ENCODE measurements around the gene NINL.

GRCh38 chr20:25479638-25480037, 105.7 kb downstream of the NINL start:
- TF ChIP-seq, protein P1, sequence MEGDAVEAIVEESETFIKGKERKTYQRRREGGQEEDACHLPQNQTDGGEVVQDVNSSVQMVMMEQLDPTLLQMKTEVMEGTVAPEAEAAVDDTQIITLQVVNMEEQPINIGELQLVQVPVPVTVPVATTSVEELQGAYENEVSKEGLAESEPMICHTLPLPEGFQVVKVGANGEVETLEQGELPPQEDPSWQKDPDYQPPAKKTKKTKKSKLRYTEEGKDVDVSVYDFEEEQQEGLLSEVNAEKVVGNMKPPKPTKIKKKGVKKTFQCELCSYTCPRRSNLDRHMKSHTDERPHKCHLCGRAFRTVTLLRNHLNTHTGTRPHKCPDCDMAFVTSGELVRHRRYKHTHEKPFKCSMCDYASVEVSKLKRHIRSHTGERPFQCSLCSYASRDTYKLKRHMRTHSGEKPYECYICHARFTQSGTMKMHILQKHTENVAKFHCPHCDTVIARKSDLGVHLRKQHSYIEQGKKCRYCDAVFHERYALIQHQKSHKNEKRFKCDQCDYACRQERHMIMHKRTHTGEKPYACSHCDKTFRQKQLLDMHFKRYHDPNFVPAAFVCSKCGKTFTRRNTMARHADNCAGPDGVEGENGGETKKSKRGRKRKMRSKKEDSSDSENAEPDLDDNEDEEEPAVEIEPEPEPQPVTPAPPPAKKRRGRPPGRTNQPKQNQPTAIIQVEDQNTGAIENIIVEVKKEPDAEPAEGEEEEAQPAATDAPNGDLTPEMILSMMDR (IDR thresholded peaks at IDR 0.05; ENCODE audit: low read depth, low read length) = no peak
- TF ChIP-seq POLR2A (IDR thresholded peaks at IDR 0.05; ENCODE audit: extremely low read depth, insufficient read length) = no peak

Data from NB4 (cell line).